DMS153 (cell line): Measurements from ENCODE around the gene GOLPH3.

Source experiments
- DNase-seq: peaks from one replicate; lab custom pipeline; 2025; lab: John Stamatoyannopoulos, UW

Gene GOLPH3

DNA sequence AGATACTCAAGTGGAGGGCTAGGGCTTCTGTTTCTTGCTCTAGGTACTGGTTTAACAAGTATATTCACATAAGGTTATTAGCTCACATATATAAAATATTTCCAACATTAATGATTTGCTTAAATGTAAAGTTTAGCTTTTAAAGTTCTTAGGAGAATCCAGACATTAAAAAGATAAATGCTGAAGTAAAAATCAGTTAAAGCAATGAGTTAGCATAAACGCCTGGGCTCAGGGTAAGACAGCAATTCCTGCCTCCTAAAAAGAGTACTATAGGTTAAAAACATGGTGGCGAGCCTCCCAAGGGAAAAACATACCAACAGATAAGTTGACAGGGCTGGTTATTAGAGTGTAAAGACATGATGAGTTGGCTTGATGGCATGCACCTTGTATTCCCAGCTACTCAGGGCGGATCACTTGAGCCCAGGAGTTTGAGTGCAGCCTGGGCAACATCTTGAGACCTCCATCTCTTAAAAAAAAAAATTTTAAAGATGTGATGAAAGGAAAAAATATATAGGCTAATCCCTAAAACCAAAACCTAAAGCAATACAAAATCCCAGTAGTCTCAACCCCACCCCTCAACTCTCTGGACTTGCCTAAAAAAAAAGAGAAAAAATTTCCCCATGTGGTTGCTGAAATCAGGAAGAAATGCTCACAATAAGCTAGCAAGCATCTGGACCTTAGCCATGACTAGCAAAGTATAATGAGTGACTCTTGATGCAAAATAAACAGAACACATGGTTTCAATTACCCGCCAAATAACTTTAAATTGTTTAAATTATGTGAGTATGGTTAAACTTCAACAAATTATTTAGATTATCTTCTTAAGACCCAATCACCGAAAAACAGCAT, 3.6 kb downstream of the GOLPH3 start:
- DNase-seq = no peak

DNA sequence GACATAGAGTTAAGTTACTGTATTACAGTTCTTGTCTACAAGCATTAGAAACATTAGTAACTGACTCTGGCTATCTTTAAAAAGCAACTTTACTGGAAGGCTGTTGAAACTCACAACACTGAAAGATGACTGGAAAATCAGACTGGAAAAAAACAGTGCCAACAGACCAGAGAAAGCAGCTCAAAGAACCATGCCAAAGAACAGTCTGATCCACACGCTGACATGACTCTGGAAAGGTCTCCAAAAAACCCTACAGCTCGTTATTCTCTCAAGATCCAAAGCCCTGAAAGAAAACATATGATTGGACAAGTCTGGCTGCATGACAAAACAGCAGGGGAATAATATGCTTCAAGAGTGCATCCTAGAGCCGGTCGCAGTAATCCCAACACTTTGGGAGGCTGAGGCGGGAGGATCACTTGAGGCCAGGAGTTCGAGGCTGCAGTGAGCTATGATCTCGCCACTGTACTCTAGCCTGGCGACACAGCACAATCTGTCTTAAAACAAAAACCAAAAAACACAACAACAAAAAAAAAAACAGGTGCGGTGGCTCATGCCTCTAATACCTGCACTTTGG, 5.6 kb downstream of the GOLPH3 start:
- DNase-seq = no peak

DNA sequence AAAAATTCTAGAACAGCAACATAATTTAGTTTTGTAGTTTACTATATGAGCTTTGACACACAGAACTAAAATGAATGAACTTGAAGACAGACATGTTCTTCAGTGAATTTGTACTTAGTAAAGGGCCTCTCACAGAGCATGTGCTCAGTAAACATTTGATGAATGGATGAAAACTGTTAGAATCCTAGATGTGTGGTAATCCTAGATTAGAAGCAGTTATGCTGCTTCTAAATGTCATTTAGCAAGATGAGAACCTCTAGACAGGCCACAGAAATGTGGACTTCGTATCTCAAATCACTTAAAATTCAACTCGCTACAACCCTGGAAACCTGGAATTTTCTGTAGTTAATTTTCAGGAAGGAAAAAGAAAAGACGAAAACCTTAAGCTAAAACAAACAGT, 8.5 kb downstream of the GOLPH3 start:
- DNase-seq = no peak

DNA sequence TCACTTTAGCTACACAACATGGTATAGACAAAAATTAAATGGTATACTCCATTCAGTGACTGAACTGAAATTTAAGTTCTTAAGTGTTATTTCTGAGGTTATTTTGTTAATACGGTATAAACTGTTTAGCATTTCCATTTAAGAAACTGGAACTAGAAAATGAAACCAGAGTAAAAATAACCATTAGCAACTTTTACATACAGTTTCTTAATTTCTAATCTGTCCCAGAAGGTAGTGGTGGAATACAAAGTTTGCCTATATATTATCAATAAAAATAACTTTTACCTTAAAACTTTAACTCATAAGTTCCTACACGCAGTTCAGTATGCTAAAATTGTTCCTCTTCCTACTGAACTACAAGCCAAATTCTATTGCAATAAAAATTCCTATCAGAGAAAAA, 10.3 kb downstream of the GOLPH3 start:
- no peak for DNase-seq

DNA sequence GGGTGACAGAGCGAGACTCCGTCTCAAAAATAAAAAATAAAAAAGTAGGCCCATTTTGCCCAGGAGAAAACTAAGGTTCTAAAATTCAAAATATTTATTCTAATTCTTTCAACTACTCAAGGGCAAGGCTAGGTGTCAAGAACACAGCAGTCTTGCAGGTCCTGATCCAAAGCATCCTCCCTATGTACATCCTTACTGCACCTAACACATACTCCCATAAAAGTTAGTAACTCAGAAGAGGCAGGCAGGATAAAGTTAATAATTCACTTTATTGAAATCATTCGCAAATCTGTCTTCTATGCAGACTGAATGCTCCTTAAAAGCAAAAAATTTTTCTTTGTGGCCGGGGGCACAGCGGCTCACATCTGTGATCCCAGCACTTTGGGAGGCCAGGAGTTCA, 11.1 kb downstream of the GOLPH3 start:
- DNase-seq = no peak

DNA sequence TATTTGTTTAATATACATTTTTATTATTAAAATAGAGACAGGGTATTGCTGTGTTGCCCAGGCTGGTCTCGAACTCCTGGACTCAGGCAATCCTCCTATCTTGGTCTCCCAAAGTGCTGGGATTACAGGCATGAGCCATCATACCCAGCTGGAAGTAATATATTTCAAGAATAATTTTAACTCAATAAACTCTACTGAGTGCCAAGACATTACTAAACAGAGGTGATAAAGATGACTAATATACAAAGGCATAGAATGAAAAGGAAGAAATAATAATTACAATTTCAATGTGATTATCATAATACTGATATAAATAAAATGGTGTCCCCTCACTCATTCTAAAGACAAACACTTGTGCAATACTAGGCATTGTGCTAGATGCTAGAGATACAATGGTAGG, 13.9 kb downstream of the GOLPH3 start:
- no peak for DNase-seq

DNA sequence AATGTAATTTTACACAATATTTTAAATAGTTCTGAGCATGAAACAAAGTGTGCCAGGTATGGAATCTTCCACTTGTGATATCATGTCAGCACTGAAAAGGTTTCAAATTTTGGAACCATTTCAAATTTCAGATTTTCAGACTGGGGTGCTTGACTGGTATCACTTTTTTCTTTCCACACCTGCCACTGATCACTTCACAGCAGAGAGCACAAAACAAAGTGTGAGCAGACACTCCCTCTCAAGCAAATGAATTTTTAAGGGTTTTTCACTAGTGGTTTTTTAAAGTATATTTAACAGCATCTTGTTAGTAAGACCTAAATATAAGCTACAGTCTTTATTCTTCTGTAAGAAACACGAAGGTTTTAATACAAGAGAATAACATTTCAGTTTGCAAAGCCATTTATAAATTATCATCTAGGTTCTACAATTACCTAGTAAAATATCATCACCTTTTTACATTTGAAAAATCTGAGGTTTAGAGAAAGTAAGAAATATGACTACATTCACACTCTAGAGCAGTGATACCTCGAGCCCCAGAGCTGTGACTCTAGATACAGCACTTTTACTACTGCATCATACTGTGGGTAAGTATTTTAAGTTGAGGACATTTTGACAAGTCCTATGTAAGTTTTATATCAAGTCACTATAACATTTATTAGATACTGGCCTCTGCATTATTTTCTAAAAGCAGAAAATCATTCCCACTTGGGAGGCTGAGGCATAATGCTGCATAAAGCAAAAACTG, 14.6 kb downstream of the GOLPH3 start:
- DNase-seq = no peak

DNA sequence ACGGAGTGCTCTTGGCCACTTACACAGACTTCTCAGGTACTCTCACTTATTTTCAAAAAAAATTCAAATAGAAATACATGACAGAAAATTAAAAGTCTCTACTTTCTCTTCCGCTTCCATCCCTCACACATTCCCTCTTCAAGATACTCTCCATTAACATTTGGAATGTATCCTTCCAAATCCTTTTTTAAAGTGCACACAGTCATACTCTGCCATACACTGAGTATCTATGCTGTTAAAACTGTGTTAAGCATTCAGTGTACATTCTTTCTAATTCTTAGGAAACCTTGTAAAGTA, 15.5 kb downstream of the GOLPH3 start:
- no peak for DNase-seq

DNA sequence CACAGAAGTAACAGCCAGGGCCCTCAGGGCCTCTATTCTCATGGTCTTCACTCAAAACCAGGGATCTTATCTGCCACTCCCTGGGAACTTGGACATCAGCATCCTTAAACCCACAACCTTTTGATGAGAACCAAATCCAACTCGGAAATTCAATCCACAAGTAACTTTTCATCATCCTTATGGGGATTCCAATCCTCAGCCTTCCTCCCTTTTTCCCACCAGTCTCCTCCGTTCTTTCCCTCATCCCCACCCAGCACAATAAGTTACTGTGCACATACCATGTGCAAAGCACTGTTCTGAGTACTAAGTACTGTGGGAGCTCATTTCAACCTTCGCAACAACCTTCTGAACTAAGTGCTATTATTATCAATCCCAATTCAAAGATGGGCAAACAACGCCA, 17.0 kb downstream of the GOLPH3 start:
- DNase-seq = no peak

DNA sequence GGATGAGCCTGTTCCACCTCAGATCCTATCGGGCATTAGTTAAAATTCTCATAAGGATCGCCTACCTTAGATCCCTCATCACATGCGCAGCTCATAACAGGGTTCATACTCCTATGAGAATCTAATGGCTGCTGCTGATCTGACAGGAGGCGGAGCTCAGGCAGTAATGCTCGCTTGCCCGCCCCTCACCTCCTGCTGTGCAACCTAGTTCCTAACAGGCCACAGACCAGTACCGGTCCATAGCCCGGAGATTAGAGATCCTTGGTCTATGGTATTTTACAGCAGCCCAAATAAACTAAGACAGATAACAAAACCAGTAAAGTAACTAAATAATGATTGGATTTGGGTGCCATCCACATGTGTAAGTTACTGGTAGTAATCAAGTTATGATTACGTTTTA, 17.5 kb downstream of the GOLPH3 start:
- DNase-seq = no peak

DNA sequence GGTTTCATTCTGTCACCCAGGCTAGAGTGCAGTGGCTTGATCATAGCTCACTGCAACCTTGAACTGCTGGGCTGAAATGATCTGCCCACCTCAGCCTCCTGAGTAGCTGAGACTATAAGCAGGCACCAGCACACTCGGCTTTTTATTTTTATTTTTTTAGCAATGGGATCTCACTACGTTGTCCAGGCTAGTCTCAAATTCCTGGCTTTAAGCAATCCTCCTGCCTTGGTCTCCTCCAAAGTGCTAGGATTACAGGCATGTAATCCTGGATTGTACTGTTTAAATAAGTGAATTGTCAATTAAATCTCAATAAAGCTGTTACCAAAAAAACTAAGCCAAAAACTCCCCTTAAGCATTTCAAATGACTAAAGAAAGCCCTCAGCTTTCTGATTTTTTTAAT, 18.9 kb downstream of the GOLPH3 start:
- DNase-seq = no peak

DNA sequence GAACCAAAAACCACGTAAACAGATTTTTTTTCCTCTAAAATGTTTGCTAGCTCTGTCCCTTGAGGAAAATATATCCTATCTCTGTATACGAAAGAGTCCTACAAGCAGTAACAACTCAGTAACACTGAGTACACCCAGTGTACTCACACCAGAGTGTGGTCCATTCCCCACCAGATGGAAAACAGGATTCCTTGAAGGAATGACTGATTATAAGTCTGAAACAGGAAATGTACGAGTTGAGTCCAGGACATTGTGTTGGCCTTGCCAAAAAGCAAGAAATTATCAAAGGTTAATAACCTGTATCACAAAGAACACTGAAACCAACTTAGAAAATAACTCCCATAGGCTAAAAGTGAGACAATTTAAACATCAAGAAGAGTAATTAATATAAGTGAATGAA, 20.4 kb downstream of the GOLPH3 start:
- no peak for DNase-seq

DNA sequence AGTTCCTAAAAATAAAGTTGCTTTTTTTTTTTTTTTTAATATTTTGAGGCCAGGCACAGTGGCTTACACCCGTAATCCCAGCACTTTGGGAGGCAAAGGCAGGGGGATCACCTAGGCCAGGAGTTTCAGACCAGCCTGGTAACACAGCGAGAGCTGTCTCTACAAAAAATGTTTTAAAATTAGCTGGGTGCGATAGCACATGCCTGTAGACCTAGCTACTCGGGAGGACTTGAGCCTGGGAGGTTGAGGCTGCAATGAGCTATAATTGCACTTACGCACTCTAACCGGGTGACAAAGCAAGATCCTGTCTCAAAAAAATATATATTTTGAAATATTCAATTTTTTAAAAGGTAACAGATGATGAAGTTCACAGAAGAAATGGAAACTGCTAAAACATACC, 22.9 kb downstream of the GOLPH3 start:
- no peak for DNase-seq

DNA sequence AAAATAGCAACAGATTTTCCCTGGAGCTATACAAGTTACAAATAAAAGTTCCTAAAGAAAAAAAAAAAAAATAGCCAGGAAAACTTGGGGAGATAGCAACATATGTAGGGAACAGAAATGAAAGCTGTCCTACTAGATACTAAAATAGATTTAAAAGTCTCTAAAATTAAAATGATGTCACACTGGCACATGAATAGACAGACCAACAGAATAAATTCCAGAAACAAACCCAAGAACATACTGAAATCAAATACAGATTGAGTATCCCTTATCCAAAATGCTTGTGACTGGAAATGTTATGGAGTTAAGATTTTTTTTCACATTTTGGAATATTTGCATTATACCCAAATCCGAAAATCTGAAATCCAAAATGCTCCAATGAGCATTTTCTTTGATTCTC, 23.8 kb downstream of the GOLPH3 start:
- DNase-seq = no peak

DNA sequence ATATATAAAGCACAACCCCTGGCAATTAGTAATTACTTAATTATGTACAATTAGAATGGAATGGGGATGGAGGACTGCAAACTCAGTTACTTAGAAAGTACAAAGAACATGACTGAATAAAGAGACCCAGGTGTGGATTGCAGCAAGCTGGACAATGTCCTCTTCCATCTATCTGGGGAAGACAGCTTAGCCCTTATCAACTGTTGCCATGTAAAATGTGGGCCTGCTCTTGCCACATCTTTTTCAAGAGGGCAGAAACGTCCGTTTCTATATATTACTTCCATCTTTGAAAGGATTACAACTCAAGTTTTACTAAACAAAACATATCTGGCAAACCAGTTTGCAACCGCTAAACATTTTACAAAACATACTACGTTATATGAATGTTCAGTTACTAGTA, 26.2 kb downstream of the GOLPH3 start:
- no peak for DNase-seq

DNA sequence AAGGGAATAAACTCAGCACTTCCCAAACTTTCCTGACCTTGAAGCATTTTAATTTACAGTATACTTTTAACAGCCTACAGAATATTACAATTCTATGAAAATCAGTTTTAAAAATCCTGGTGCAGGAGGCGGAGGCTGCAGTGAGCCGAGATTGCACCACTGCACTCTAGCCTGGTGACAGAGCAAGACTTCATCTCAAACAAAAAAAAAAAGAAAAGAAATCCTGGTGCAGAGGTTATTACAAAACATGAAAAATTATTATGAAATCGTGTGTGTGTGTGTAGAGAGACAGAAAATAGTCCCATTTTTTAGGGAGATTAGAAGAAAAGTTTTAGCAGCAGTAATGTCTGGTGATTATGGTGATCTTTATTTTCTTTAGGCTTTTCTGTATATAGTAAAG, 26.9 kb downstream of the GOLPH3 start:
- no peak for DNase-seq

DNA sequence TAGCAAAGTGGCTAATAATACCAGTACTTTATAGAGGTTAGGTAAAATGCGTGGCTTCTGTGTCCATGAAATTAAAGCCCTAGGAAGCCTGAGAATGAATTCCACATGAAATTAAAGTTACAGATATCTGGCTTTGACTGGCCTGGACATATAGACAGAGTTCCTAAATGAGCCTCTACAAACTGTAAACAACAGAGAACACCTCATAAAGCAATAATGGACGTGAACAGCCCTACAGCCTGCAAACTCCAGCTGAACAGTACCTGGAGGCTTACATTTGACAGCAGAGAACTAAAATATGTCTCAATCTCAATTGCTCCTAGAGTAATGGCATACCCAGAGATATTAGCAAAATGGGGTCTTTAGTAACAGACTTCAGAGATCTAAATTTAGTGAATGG, 28.7 kb downstream of the GOLPH3 start:
- no peak for DNase-seq

DNA sequence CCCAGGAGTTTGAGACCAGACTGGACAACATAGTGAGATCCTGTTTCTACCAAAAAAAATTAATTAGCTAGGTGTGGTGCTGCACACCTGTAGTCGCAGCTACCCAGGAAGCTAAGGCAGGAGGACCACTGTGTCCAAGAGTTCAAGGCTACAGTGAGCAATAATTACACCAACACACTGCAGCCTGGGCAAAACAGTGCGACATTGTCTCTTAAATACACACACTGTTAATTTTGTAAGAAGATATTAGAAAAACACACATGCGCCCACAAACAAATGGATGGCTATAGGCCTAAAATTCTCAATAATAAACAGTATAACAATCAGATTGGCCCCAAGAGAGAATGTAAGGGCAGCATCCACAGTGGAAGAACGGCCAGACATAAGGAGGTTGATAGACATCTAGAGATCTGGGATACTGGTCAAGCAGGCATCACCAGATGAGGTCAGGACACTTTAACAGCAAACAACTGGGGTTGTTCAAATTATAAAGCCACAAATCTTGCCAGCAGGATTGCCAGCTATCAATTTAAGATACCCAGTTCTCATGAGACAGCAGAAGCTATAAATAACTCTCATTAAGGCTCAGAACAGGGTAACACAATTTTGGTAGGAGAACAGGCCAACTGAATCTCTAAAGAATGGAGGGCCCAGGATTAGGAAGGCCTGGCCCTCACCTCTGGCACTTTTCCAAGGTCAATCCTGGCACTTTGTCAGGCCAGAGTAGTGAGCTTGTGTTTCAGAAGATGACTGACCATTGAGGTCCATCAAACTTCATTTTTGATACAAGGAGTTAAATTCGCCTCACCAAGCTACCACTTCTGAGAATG, 29.5 kb downstream of the GOLPH3 start:
- no peak for DNase-seq

DNA sequence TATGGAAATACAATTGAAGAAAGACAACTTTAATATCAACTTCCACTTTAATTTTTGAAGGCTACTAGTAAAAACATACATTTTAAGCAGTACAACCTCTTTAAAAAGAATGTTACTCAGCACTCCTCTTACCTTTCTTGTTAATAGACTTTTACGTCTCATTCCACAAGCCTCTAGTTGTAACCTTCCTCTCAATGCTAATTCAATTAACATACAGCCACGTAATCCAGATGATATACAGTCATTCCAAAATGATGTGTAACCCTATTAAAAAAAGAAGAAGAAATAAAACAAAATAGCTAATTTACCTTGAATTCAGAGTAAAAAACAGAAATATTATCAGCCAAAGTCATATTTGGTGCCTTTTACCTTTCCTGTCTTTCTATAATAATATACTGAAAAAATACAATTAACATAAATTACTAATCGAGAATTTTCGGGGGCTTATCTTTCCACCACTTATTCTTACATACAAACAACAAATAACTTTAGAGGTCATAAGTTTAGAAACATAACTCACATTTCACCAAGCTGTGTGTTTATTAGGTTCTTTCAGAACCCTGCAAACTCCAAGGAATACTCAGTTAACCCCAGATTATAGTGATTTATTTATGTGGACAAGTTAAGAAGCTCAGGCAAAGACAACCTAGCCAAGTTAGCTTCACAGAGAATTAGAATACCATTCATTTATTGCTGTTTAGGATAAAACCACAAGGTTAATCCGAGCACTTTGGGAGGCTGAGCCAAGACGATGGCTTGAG, 30.3 kb downstream of the GOLPH3 start:
- no peak for DNase-seq

DNA sequence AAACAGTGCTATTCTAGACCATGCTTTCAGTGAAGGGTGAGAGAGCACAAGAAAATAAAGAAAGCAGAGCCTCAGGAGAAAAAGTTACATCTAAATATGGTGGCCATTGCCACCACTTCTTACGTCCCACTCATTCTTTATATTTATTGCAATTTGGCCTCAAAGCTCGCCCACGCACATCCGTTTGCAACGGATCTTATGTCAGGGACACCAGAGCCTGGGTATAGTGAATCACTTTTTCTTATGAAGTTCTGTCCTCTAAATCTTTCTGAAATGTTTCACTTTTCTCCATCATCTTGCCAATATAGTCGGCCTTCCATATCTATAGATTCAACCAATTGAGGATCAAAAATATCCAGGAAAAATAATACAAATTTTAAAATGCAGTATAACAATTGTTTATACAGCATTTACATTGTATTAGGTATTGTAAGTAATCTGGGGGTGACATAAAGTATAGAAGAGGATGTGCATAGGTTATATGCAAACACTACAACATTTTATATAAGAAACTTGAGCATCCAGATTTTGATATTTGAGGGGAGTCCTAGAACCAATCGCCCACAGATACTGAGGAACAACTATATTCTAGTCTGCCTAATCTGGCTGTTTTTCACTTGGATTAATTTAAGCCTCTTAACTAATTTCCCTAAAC, 35.2 kb downstream of the GOLPH3 start:
- no peak for DNase-seq

DNA sequence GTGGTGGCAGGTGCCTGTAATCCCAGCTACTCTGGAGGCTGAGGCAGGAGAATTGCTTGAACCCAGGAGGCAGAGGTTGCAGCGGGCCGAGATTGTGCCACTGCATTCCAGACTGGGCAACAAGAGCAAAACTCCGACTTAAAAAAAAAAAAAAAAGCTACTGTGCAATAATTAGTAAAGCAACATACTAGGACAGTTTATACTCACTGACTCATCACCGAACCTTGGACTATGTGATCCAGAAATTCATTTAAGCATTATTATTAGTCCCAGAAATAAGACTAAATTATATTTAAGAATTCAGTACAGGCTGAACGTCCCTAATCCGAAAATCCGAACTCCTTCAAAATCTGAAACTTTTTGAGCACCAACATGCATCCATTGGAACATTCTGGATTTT, 37.8 kb downstream of the GOLPH3 start:
- DNase-seq = no peak
